NB4 (cell line): Measurements from ENCODE around the gene GRM8.

Experiments
- DNase-seq: peaks from one replicate; pipeline ENCODE4 v3.0.0; 2010; ENCODE audit warnings: low read depth
- H3K4me3 ChIP-seq: one replicate; pipeline ENCODE4 v1.5.1; 2011; ENCODE audit warnings: mild to moderate bottlenecking, low read depth, low read length, moderate library complexity
- CTCF ChIP-seq: IDR thresholded peaks from one replicate; pipeline ENCODE4 v1.5.1; 2012; ENCODE audit warnings: low read depth, low read length
- MAX ChIP-seq: IDR thresholded peaks from 2 replicates; pipeline ENCODE4 v1.6.1; 2011; ENCODE audit warnings: low read depth, low read length
- MYC ChIP-seq: IDR thresholded peaks from 2 replicates; pipeline ENCODE4 v1.6.1; 2011; ENCODE audit warnings: low read depth, low read length
- POLR2A ChIP-seq: IDR thresholded peaks from 2 replicates; pipeline ENCODE4 v1.6.1; 2011; ENCODE audit warnings: mild to moderate bottlenecking; ENCODE audit not compliant: insufficient read length; ENCODE audit errors: extremely low read depth

GRM8 gene

GRCh38 chr7:127146746-127147536 lies 105.8 kb downstream of the GRM8 start:
- DNase-seq, result no peak
- TF ChIP-seq CTCF (no peak), POLR2A (no peak), MAX (no peak), MYC (no peak)
- H3K4me3 ChIP-seq, result no peak overlapping the region

- H3K4me3 ChIP-seq, result no peak overlapping the region
- no peak for DNase-seq
- TF ChIP-seq MYC (no peak), MAX (no peak), CTCF (no peak), POLR2A (no peak)
Observed at GRCh38 chr7:127137146-127137545, 115.6 kb downstream of the GRM8 start.

GRCh38 chr7:127135871-127136485 lies 116.8 kb downstream of the GRM8 start:
- DNase-seq, result no peak
- TF ChIP-seq MYC (no peak), POLR2A (no peak), CTCF (no peak), MAX (no peak)
- no peak overlapping the region for H3K4me3 ChIP-seq

- no peak overlapping the region for H3K4me3 ChIP-seq
- no peak for TF ChIP-seq MAX
- TF ChIP-seq CTCF, result no peak
- no peak for TF ChIP-seq POLR2A
- no peak for TF ChIP-seq MYC
- DNase-seq, result no peak
Observed at GRCh38 chr7:127123220-127123619, 129.5 kb downstream of the GRM8 start.

GRCh38 chr7:127119517-127119916 lies 133.2 kb downstream of the GRM8 start:
- H3K4me3 ChIP-seq, result no peak overlapping the region
- no peak for TF ChIP-seq MYC
- no peak for TF ChIP-seq POLR2A

GRCh38 chr7:127114742-127115265 lies 137.9 kb downstream of the GRM8 start:
- H3K4me3 ChIP-seq, result no peak overlapping the region
- TF ChIP-seq MYC (no peak), CTCF (no peak), POLR2A (no peak), MAX (no peak)
- DNase-seq, result peak; percentile 57

More at GRCh38 chr7:127119517-127119916, 133.2 kb downstream of the GRM8 start:
- DNase-seq, result no peak
